Kidney tubule cell (primary cell): Measurements from ENCODE around the gene CBFA2T3.
A peak's percentile ranks its signal among the peaks of the same experiment; 100 is the strongest.
"Not testable (repeated sequence)": the region's sequence is repeated elsewhere in the genome, so short reads cannot be mapped to it uniquely, and the experiment has no call there.

Experiments
- DNase-seq: peaks from one replicate; pipeline ENCODE4 v3.0.0-alpha.2; 2018; ENCODE audit warnings: low spot score

The CBFA2T3 gene

GRCh38 chr16:88977018-88977811 lies at the start of gene CBFA2T3:
Gene CBFA2T3, minus strand, starts transcription at chr16:88977207. Its CDS starts 400 bp downstream, at chr16:88976807.
- DNase-seq: peak; percentile 4

GRCh38 chr16:89026121-89026612 lies 49.2 kb upstream of the CBFA2T3 start:
- DNase-seq: peak; percentile 45

GRCh38 chr16:89025636-89026035 lies 48.6 kb upstream of the CBFA2T3 start:
- DNase-seq: no peak

GRCh38 chr16:89024546-89025060 lies 47.6 kb upstream of the CBFA2T3 start:
- no peak for DNase-seq

GRCh38 chr16:89023621-89024511 lies 46.9 kb upstream of the CBFA2T3 start:
- DNase-seq: no peak

GRCh38 chr16:89023151-89023551 lies 46.1 kb upstream of the CBFA2T3 start:
- DNase-seq: no peak

GRCh38 chr16:89022051-89022836 lies 45.2 kb upstream of the CBFA2T3 start:
- no peak for DNase-seq

- no peak for DNase-seq
Measured at GRCh38 chr16:89020925-89021595, 44.1 kb upstream of the CBFA2T3 start.

- no peak for DNase-seq
Measured at GRCh38 chr16:89020068-89020924, 43.3 kb upstream of the CBFA2T3 start.

- no peak for DNase-seq
Measured at GRCh38 chr16:89019511-89019910, 42.5 kb upstream of the CBFA2T3 start.

GRCh38 chr16:89018282-89019158 lies 41.5 kb upstream of the CBFA2T3 start:
- no peak for DNase-seq

GRCh38 chr16:89017543-89018281 lies 40.7 kb upstream of the CBFA2T3 start:
- DNase-seq: no peak

- DNase-seq: not testable (repeated sequence)
Measured at GRCh38 chr16:89016561-89016960, 39.6 kb upstream of the CBFA2T3 start.

- DNase-seq: no peak
Measured at GRCh38 chr16:89015271-89015859, 38.4 kb upstream of the CBFA2T3 start.

- no peak for DNase-seq
Measured at GRCh38 chr16:89014403-89015230, 37.6 kb upstream of the CBFA2T3 start.

- no peak for DNase-seq
Measured at GRCh38 chr16:89013692-89014402, 36.8 kb upstream of the CBFA2T3 start.

GRCh38 chr16:89013111-89013510 lies 36.1 kb upstream of the CBFA2T3 start:
- DNase-seq: no peak
